WTC11 (cell line): Measurements from ENCODE around the gene FKBP5.

Experiments used
- EMX1 ChIP-seq: fragments of 250-450 bp; sonication (Bioruptor Pico); IDR thresholded peaks from 2 replicates; pipeline ENCODE4 v1.8.0; 2021; ENCODE audit warnings: mild to moderate bottlenecking
- JUN ChIP-seq: sonication (generic); formaldehyde crosslinking; IDR thresholded peaks from 2 replicates; pipeline ENCODE4 v1.8.0; 2023; ENCODE audit warnings: mild to moderate bottlenecking, missing genetic modification reagents
- RELA ChIP-seq: sonication (generic); formaldehyde crosslinking; IDR thresholded peaks from 2 replicates; pipeline ENCODE4 v1.8.1; 2022; ENCODE audit warnings: missing genetic modification reagents, mild to moderate bottlenecking, borderline replicate concordance
- SP1 ChIP-seq: sonication (generic); formaldehyde crosslinking; conservative IDR thresholded peaks from 2 replicates; pipeline ENCODE4 v1.8.1; 2022; ENCODE audit warnings: missing genetic modification reagents
- TEAD1 ChIP-seq: sonication (generic); formaldehyde crosslinking; IDR thresholded peaks from 2 replicates; pipeline ENCODE4 v1.8.0; 2022; ENCODE audit warnings: mild to moderate bottlenecking, missing genetic modification reagents
- TF ChIP-seq, protein P1 (sequence below): sonication (generic); formaldehyde crosslinking; IDR thresholded peaks from 2 replicates; pipeline ENCODE4 v1.8.1; 2022; ENCODE audit warnings: low read depth, mild to moderate bottlenecking, moderate library complexity, missing genetic modification reagents, borderline replicate concordance
- TF ChIP-seq, protein P2 (sequence below): sonication (generic); formaldehyde crosslinking; IDR thresholded peaks from 2 replicates; pipeline ENCODE4 v1.8.1; 2022; ENCODE audit warnings: low read depth, missing genetic modification reagents, borderline replicate concordance
- TF ChIP-seq, protein P3 (sequence below): sonication (generic); formaldehyde crosslinking; IDR thresholded peaks from 2 replicates; pipeline ENCODE4 v1.8.1; 2023; ENCODE audit warnings: mild to moderate bottlenecking, missing genetic modification reagents, moderate library complexity

DNA sequence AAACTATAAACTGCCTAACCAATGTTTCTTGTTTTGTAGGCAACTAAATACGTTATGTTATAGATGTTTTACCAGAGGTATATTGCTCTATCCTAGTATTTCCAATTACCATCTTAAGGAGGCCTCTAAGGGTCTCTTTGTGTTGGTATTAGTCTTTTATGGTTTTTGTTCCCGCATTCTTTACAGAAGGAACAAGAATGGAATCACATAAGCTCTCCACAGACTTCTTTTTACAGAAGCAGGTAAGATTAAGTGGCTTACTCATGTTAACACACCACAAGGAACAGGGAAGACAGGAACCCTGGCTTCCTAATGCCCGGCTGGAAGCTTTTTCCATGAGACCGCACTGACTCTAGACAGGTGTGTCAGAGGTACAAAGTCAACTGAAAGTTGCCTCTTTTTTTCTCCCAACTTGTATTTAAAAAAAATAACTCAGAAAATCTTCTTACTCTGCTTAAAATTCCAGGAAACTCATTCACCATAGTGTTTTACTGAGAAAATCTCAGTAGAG is 55.1 kb downstream of the FKBP5 start:
- TF ChIP-seq EMX1 (CRISPR knock-in tag) (no peak), RELA (CRISPR knock-in tag) (no peak), JUN (no peak), TEAD1 (CRISPR knock-in tag) (no peak), SP1 (no peak)
- TF ChIP-seq, protein P1, sequence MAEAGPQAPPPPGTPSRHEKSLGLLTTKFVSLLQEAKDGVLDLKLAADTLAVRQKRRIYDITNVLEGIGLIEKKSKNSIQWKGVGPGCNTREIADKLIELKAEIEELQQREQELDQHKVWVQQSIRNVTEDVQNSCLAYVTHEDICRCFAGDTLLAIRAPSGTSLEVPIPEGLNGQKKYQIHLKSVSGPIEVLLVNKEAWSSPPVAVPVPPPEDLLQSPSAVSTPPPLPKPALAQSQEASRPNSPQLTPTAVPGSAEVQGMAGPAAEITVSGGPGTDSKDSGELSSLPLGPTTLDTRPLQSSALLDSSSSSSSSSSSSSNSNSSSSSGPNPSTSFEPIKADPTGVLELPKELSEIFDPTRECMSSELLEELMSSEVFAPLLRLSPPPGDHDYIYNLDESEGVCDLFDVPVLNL (CRISPR knock-in tag): no peak
- TF ChIP-seq, protein P2, sequence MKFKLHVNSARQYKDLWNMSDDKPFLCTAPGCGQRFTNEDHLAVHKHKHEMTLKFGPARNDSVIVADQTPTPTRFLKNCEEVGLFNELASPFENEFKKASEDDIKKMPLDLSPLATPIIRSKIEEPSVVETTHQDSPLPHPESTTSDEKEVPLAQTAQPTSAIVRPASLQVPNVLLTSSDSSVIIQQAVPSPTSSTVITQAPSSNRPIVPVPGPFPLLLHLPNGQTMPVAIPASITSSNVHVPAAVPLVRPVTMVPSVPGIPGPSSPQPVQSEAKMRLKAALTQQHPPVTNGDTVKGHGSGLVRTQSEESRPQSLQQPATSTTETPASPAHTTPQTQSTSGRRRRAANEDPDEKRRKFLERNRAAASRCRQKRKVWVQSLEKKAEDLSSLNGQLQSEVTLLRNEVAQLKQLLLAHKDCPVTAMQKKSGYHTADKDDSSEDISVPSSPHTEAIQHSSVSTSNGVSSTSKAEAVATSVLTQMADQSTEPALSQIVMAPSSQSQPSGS (CRISPR knock-in tag): no peak
- TF ChIP-seq, protein P3, sequence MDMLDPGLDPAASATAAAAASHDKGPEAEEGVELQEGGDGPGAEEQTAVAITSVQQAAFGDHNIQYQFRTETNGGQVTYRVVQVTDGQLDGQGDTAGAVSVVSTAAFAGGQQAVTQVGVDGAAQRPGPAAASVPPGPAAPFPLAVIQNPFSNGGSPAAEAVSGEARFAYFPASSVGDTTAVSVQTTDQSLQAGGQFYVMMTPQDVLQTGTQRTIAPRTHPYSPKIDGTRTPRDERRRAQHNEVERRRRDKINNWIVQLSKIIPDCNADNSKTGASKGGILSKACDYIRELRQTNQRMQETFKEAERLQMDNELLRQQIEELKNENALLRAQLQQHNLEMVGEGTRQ: no peak
